Germinal center (tissue), 1 donor: ENCODE measurements around the gene ZMIZ1.
A peak's percentile ranks its signal among the peaks of the same experiment; 100 is the strongest.

Experiments
- DNase-seq: peaks from one replicate; pipeline ENCODE4 v3.0.0; 2012; ENCODE audit warnings: mixed read lengths, low spot score

ZMIZ1 gene

GRCh38 chr10:79097021-79097872 lies 28.5 kb downstream of the ZMIZ1 start:
- no peak for DNase-seq

- no peak for DNase-seq
Measured at GRCh38 chr10:79098061-79098460, 29.3 kb downstream of the ZMIZ1 start.

- peak; percentile 78 for DNase-seq
Measured at GRCh38 chr10:79098596-79099015, 29.8 kb downstream of the ZMIZ1 start.

GRCh38 chr10:79099898-79100448 lies 31.2 kb downstream of the ZMIZ1 start:
- no peak for DNase-seq

GRCh38 chr10:79100771-79101170 lies 32.0 kb downstream of the ZMIZ1 start:
- no peak for DNase-seq

GRCh38 chr10:79101560-79102497 lies 33.1 kb downstream of the ZMIZ1 start:
- DNase-seq: no peak

- DNase-seq: no peak
Measured at GRCh38 chr10:79102498-79102874, 33.7 kb downstream of the ZMIZ1 start.

GRCh38 chr10:79103129-79103528 lies 34.4 kb downstream of the ZMIZ1 start:
- no peak for DNase-seq

- DNase-seq: no peak
Measured at GRCh38 chr10:79103585-79103984, 34.8 kb downstream of the ZMIZ1 start.

GRCh38 chr10:79105150-79105739 lies 36.5 kb downstream of the ZMIZ1 start:
- no peak for DNase-seq

GRCh38 chr10:79105818-79106217 lies 37.1 kb downstream of the ZMIZ1 start:
- no peak for DNase-seq

GRCh38 chr10:79106256-79107050 lies 37.7 kb downstream of the ZMIZ1 start:
- no peak for DNase-seq

- DNase-seq: no peak
Measured at GRCh38 chr10:79107736-79108264, 39.0 kb downstream of the ZMIZ1 start.

GRCh38 chr10:79108728-79109127 lies 40.0 kb downstream of the ZMIZ1 start:
- DNase-seq: no peak

GRCh38 chr10:79111427-79111826 lies 42.7 kb downstream of the ZMIZ1 start:
- DNase-seq: no peak

- DNase-seq: no peak
Measured at GRCh38 chr10:79111846-79112614, 43.3 kb downstream of the ZMIZ1 start.

- no peak for DNase-seq
Measured at GRCh38 chr10:79112881-79113431, 44.2 kb downstream of the ZMIZ1 start.

- DNase-seq: no peak
Measured at GRCh38 chr10:79113827-79114226, 45.1 kb downstream of the ZMIZ1 start.

GRCh38 chr10:79115302-79115701 lies 46.5 kb downstream of the ZMIZ1 start:
- no peak for DNase-seq

GRCh38 chr10:79116368-79116767 lies 47.6 kb downstream of the ZMIZ1 start:
- no peak for DNase-seq
